IPS-18a (cell line): ENCODE data around the gene ROPN1L.
"Not testable (repeated sequence)": the region's sequence is repeated elsewhere in the genome, so short reads cannot be mapped to it uniquely, and the experiment has no call there.

Experiments
- H3K27ac ChIP-seq: one replicate; pipeline ENCODE4 v1.5.1; 2013; ENCODE audit warnings: low read length
- H3K27me3 ChIP-seq: one replicate; pipeline ENCODE4 v1.6.1; 2013; ENCODE audit warnings: mild to moderate bottlenecking, low read length; ENCODE audit not compliant: control insufficient read depth, insufficient read depth
- H3K36me3 ChIP-seq: one replicate; pipeline ENCODE4 v1.6.1; 2013; ENCODE audit warnings: low read depth, low read length; ENCODE audit not compliant: control insufficient read depth
- H3K4me1 ChIP-seq: one replicate; pipeline ENCODE4 v1.6.1; 2013; ENCODE audit warnings: low read depth, low read length; ENCODE audit not compliant: control insufficient read depth
- H3K4me3 ChIP-seq: one replicate; pipeline ENCODE4 v1.5.1; 2013; ENCODE audit warnings: low read length
- H3K9ac ChIP-seq: one replicate; pipeline ENCODE4 v1.6.1; 2013; ENCODE audit warnings: mild to moderate bottlenecking, low read length, moderate library complexity
- H3K9me3 ChIP-seq: one replicate; pipeline ENCODE4 v1.6.1; 2013; ENCODE audit warnings: low read depth, low read length; ENCODE audit not compliant: control insufficient read depth

Gene ROPN1L

DNA sequence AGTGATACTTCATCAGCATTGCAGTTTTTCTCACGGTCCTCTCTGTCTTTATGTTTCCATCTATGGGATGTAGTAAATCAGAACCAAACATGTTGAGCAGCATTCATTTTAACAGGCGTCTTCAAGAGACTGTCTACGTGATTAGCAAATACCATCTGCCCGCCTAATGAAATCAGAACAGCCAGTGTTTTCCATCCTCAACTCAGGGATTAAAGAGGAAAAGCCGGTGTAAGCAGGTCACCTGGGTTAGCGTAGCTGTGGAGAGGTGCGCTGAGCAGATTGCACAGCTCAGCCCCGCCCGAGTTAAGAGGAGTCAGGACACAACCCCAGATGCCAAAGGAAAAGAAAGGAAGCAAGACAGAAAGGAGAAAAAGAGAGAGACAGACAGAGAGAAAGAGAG is 67.9 kb downstream of the ROPN1L start:
- no peak overlapping the region for H3K27ac ChIP-seq
- no peaks in the 10 kb centered on the region for H3K36me3 ChIP-seq
- H3K4me1 ChIP-seq, result peaks cover 5% of the 10 kb centered on the region
- no peaks in the 10 kb centered on the region for H3K27me3 ChIP-seq
- no peaks in the 10 kb centered on the region for H3K9me3 ChIP-seq
- no peak overlapping the region for H3K4me3 ChIP-seq
- no peak overlapping the region for H3K9ac ChIP-seq

DNA sequence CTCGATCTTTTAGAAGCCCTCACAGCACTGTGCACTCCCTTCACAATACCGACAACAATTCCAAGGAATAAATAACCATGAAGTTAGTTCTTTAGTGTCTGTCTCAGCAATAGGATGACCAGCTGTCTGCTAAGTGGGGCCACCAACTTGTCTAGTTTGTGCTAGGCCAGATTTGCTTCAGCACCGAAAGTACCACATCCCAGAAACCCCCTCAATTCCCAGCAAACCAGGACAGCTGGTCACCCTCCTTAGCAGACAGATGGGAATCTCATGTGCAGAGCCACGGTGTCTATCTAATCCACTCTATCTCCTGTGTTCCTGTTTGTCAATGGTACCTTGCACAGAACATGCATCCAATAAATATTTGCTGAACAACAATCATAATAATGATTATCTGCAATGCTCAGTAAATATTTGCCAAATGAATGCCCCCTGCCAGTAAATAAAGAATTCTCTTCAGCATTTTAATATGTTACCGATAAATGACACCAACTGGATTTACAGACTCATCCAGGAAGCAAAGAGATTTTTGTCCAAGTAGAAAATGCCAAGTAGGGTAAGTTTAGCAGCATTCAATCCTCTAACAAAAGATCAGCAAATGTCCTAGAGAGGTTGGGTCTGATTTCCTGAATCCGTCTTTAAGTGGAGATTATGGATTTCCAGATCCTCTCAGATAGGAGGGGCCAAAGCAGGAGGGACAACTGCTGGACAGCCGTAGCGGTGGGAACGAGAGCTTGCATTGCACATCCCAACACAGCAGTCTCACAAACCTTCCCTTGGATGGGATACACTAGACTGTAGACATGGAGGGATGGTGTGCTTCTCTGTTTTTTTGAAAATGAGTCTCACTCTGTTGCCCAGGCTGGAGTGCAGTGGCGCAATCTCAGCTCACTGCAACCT is 70.3 kb downstream of the ROPN1L start:
- no peak overlapping the region for H3K27ac ChIP-seq
- H3K4me1 ChIP-seq, result peaks cover 5% of the 10 kb centered on the region
- no peaks in the 10 kb centered on the region for H3K27me3 ChIP-seq
- no peaks in the 10 kb centered on the region for H3K36me3 ChIP-seq
- no peak overlapping the region for H3K9ac ChIP-seq
- no peaks in the 10 kb centered on the region for H3K9me3 ChIP-seq
- H3K4me3 ChIP-seq, result no peak overlapping the region

DNA sequence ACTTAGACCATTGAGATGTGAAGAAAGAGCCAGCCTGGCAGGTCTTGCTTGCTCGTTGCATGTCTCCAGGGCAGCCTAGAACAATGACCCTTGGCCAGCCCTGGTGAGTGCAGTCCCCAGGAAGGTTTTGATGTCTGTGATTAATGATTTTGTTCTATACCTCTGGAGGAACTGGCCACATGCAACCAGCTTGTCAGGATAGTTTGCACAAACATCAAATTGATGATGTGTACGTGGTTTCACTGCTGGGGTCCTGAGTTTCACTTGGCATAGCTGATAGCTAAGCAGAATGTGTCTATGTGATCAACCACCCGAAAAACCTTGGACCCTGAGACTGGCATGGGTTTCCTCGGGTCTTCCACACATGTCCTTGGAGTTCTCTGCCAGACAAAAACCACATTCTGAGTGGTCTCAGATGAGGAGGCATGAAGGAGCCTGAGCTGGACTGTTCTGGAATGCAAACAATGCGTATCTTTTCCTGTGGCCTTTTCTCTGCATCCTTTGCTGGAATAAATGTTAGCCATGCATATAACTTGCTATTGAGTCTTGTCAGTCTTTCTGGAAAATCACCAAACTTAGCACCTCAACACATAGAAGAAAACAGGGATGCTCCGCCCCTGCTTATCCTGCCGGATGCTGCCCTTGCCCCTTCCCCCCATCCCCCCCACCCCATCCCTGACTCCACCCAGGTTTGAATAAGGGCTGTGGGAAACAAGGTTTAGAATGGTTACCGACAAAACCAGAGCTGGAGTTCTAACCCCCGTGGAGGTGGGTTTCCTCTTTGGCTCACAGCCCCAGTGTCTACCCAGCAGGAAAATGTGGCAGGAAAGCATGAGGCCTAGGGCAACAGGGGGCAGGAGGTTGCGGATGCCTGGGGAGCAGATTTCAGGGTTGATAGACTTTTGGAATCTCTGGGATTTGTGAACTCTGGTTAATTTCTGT is 72.1 kb downstream of the ROPN1L start:
- no peaks in the 10 kb centered on the region for H3K9me3 ChIP-seq
- H3K4me1 ChIP-seq, result peaks cover 5% of the 10 kb centered on the region
- H3K36me3 ChIP-seq, result no peaks in the 10 kb centered on the region
- H3K4me3 ChIP-seq, result no peak overlapping the region
- no peak overlapping the region for H3K9ac ChIP-seq
- no peak overlapping the region for H3K27ac ChIP-seq
- H3K27me3 ChIP-seq, result no peaks in the 10 kb centered on the region

DNA sequence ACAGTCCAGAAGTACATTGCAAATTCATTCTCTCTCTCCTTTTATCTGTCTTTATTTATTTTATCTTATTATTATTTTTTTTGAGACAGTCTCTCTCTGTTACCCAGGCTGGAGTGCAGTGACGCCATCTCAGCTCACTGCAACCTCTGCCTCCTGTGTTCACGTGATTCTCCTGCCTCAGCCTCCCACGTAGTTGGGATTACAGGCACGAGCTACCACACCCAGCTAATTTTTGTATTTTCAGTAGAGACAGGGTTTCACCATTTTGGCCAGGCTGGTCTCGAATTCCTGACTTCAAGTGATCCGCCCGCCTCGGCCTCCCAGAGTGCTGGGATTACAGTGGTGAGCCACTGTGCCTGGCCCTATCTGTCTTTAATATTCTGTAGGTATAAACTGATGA is 72.9 kb downstream of the ROPN1L start:
- not testable (repeated sequence) for H3K4me1 ChIP-seq, H3K9ac ChIP-seq, H3K9me3 ChIP-seq, H3K27me3 ChIP-seq, H3K4me3 ChIP-seq, H3K36me3 ChIP-seq, H3K27ac ChIP-seq
